HG02852 (cell line): ENCODE measurements around the gene AADACL4.
"Not testable (repeated sequence)": the region's sequence is repeated elsewhere in the genome, so short reads cannot be mapped to it uniquely, and the experiment has no call there.

ENCODE experiments used
- ATAC-seq: cut with Tn5 transposase; IDR thresholded peaks from one replicate; pipeline ENCODE4 v1.9.1; 2021; ENCODE audit warnings: mild to moderate bottlenecking, moderate library complexity; ENCODE audit not compliant: unreplicated experiment

AADACL4 gene

DNA sequence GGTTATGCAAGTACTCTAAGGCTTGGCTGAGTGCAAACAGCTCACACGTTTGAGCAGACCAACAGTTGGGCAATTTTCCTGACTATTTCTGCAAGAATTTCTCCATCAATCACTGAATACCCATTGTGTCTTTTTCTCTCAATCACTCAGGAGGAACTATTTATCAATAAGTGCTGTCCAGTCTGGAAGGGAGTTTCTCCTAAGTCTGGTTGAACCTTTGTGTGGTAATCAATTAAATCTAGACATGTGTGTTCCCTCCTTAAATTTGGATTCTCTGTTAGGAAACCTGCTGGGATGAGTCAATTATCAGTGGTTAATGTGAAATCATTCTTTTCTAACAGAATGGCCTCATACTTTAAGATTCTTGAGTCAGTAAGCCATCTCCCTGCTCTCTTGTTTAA is 65.2 kb downstream of the AADACL4 start:
- no peak for ATAC-seq

DNA sequence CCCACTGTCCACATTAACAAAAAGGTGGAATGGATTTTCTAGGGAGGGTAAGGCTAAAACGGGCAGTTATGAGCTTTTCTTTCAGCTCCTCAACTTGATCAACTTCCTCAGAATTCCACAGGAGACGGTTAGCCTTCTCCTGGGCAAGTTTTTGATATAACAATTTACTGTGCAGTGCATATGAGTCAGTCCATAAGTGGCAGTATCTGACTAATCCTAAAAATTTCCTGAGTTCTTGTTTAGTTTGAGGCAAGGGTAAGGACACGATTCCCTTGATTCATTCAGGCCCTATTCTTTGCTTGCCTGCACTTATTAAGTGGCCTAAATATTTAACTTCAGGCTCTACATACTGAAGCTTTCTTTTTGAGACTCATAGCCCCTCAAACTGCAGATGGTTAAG is 65.8 kb downstream of the AADACL4 start:
- no peak for ATAC-seq

DNA sequence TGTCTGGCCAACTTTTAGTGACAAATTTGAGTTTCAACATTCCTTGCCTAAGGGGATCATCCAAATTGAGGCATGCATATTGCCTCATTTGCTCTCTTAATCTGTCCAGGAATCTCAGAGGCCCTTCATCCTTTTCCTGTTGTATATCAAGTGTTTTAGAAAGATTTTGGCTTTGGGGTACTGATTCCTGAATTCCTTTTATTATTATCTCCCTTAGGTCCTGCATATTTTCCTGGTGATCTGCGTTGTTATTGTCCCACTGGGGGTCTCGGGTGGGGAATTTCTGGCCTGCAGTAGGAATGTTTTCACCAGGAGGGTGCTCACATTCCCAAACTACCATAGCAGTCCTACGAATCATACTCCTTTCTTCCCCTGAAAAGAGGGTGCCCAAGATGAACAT is 67.7 kb downstream of the AADACL4 start:
- no peak for ATAC-seq

DNA sequence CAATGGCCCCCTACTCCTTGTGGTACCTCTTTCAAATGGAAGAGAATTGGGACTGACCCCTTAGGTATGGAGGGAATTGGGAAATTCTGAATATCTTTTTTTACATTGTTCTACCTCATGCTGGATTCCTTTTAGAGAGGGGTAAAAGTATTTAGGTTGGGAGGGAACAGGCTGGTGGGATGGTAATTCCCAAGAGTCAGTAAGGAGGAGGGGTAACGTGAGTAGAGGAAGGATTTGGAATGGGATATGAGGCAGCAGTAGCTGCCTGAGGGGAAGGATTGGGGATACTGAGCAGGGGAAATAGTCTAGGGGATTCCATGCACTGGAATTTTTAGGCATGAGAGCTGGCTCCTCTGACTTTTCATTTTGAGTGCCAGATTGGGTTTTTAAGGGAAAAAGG is 68.2 kb downstream of the AADACL4 start:
- no peak for ATAC-seq

DNA sequence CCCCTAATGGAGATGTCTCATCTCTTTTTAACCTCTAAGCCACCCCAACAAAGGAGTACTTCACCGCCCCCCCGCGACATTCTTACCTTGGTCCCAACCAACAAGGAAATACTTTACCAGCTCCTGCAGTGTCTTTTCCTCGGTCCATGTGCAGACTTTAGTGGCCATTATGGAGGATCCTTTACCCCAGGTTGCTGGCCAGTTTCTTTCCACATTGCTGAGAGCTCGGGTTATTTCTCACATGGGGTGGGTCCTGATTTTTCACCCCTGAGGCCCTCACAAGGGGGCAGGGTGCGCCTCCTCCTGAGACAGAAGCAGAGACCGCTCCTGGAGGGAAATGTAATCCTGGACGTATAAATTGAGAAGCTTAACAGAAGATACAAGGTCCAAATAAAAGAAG is 69.0 kb downstream of the AADACL4 start:
- ATAC-seq, result no peak

DNA sequence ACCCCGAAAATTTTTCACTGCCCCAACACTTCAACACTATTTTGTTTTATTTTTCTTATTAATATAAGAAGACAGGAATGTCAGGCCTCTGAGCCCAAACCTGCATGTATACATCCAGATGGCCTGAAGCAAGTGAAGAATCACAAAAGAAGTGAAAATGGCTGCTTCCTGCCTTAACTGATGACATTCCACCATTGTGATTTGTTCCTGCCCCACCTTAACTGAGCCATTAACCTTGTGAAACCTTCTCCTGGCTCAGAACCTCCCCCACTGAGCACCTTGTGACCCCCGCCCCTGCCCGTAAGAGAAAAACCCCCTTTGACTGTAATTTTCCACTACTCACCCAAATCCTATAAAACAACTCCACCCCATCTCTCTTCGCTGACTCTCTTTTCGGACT is 69.8 kb downstream of the AADACL4 start:
- ATAC-seq, result not testable (repeated sequence)

DNA sequence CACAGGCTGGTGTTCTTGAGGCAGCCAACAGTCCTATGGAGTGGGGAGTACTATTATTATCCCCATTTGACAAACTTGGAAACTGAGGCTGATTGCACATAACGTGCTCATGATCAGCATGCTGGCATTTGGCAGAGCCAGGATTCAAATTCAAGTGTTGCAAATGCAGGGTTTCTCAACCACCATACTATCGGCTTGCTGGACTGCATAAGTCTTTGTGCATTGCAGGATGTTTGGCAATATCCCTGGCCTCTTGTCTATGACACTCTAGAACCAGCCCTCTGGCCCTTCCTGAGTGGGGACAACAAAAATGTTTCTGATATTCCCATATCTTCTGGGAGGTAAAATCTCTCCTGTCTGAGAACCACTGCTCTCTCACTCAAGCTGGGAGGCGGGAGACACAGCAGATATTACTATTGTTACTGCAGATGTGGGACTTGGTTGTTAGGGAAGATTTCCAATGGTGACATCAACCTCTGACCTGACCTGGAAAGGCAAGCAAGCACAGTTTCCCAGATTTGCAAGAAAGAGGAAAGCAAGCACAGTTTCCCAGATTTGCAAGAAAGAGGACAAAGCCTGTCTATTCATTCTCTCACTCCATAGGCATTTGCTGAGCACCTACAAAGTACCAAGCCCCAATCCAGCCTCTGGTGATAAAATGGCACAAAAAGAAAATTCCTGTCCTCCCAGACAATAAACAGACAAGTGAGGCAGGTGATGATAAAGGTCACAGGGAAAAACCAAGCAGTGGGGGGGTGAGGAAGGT is 71.0 kb downstream of the AADACL4 start:
- no peak for ATAC-seq

DNA sequence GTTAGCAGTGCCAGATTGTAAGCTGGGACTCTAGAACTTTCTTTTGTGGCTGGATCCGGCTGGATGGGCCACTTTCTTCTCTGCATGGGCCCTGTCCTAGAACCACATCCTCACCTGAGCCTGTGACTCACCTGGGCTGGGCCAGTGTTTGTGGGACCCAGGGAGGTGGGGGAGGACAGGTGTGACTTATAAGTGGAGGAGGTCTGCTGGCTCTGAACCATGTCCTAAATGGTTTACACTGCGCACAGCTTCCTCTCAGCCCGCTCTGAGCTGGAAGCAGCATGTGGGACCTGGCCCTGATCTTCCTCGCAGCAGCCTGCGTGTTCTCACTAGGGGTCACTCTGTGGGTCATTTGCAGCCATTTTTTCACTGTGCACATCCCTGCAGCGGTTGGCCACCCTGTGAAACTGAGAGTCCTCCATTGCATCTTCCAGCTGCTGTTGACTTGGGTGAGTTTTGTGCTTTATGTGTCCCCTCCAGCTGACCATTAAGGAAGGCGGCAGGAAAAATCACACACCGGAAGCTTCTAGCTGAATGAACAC is 72.1 kb downstream of the AADACL4 start, which contains the start of gene AADACL3:
TSS of gene AADACL3 (plus strand) at position 215 of the 542 bp plus-strand sequence. CDS start at position 282, 67 bp downstream.
- no peak for ATAC-seq
